WTC11 (cell line): ENCODE results near the gene GPR26. TPM values are rescaled to one million over a fixed set of nuclear protein-coding genes. Genes with fewer than 3 reads are reported as not detected.

Source experiments
- ATAC-seq: fragments of 200-7000 bp; cut with Tn5 transposase; 2 replicates; pipeline ENCODE4 v1.10.0; 2021; ENCODE audit warnings: mild to moderate bottlenecking, moderate library complexity
- CTCF ChIA-PET: fragments of 300-600 bp; sonication (Branson Sonifier 250); formaldehyde crosslinking; loops from one replicate; lab custom pipeline; 2021; ENCODE audit warnings: antibody characterized with exemption; lab: Charles Lee
- POLR2A ChIA-PET: fragments of 350-600 bp; sonication (Branson Sonifier 250); formaldehyde crosslinking; loops from one replicate; lab custom pipeline; 2021; ENCODE audit warnings: antibody characterized with exemption; lab: Charles Lee
- DNase-seq: peaks from one replicate; pipeline ENCODE4 v3.0.0; 2021; ENCODE audit warnings: low spot score
- H3K27ac Mint-ChIP-seq: 2 replicates; pipeline ENCODE4 v1.8.0; 2021; ENCODE audit warnings: mixed read lengths
- H3K27me3 Mint-ChIP-seq: 2 replicates; pipeline ENCODE4 v1.8.0; 2021; ENCODE audit warnings: low read depth, mild to moderate bottlenecking, moderate library complexity, mixed read lengths
- H3K36me3 Mint-ChIP-seq: 2 replicates; pipeline ENCODE4 v1.8.0; 2021; ENCODE audit warnings: mixed read lengths
- H3K4me1 Mint-ChIP-seq: 2 replicates; pipeline ENCODE4 v1.8.0; 2022; ENCODE audit warnings: mixed read lengths
- H3K4me3 Mint-ChIP-seq: 2 replicates; pipeline ENCODE4 v1.8.0; 2021; ENCODE audit warnings: mild to moderate bottlenecking, moderate library complexity, mixed read lengths
- H3K9me3 Mint-ChIP-seq: 2 replicates; pipeline ENCODE4 v1.8.0; 2021; ENCODE audit warnings: mixed read lengths
- EMX1 ChIP-seq: fragments of 250-450 bp; sonication (Bioruptor Pico); IDR thresholded peaks from 2 replicates; pipeline ENCODE4 v1.8.0; 2021; ENCODE audit warnings: mild to moderate bottlenecking
- ETV6 ChIP-seq: sonication (generic); formaldehyde crosslinking; IDR thresholded peaks from 2 replicates; pipeline ENCODE4 v1.8.1; 2022; ENCODE audit warnings: mild to moderate bottlenecking, missing genetic modification reagents
- IRF2 ChIP-seq: sonication (generic); formaldehyde crosslinking; IDR thresholded peaks from 2 replicates; pipeline ENCODE4 v1.8.0; 2022; ENCODE audit warnings: low read depth, missing genetic modification reagents, borderline replicate concordance
- JAZF1 ChIP-seq: fragments of 250-450 bp; sonication (Bioruptor Pico); IDR thresholded peaks from 2 replicates; pipeline ENCODE4 v1.9.0; 2021; ENCODE audit warnings: moderate library complexity, mild to moderate bottlenecking, inconsistent platforms
- MXD4 ChIP-seq: fragments of 250-450 bp; sonication (Bioruptor Pico); IDR thresholded peaks from 2 replicates; pipeline ENCODE4 v1.8.0; 2021; ENCODE audit warnings: mild to moderate bottlenecking, moderate library complexity, borderline replicate concordance
- MYBL2 ChIP-seq: sonication (generic); formaldehyde crosslinking; IDR thresholded peaks from 2 replicates; pipeline ENCODE4 v1.8.1; 2023; ENCODE audit warnings: mild to moderate bottlenecking, moderate library complexity, missing genetic modification reagents
- SMAD3 ChIP-seq: sonication (generic); formaldehyde crosslinking; IDR thresholded peaks from 2 replicates; pipeline ENCODE4 v1.8.0; 2022; ENCODE audit warnings: missing genetic modification reagents, mild to moderate bottlenecking, borderline replicate concordance
- TEAD1 ChIP-seq: sonication (generic); formaldehyde crosslinking; IDR thresholded peaks from 2 replicates; pipeline ENCODE4 v1.8.0; 2022; ENCODE audit warnings: mild to moderate bottlenecking, missing genetic modification reagents
- TP53 ChIP-seq: sonication (generic); formaldehyde crosslinking; IDR thresholded peaks from 2 replicates; pipeline ENCODE4 v1.8.1; 2023; ENCODE audit warnings: mild to moderate bottlenecking, missing genetic modification reagents
- ZNF219 ChIP-seq: sonication (generic); formaldehyde crosslinking; IDR thresholded peaks from 2 replicates; pipeline ENCODE4 v1.8.0; 2023; ENCODE audit warnings: missing genetic modification reagents, mild to moderate bottlenecking, borderline replicate concordance
- ZNF671 ChIP-seq: fragments of 250-450 bp; sonication (Bioruptor Pico); IDR thresholded peaks from 2 replicates; pipeline ENCODE4 v1.8.0; 2021; ENCODE audit warnings: mild to moderate bottlenecking
- total RNA-seq: library from RNA; stranded (reverse); gene quantifications from 3 replicates; pipeline ENCODE4 v1.2.3, GENCODE V29; 2021
- TF ChIP-seq, protein P1 (sequence below): sonication (generic); formaldehyde crosslinking; IDR thresholded peaks from 2 replicates; pipeline ENCODE4 v1.8.1; 2023; ENCODE audit warnings: mild to moderate bottlenecking, missing genetic modification reagents, moderate library complexity
- TF ChIP-seq, protein P2 (sequence below): sonication (generic); formaldehyde crosslinking; IDR thresholded peaks from 2 replicates; pipeline ENCODE4 v1.8.0; 2023; ENCODE audit warnings: mild to moderate bottlenecking, missing genetic modification reagents
- TF ChIP-seq, protein P3 (sequence below): fragments of 250-450 bp; sonication (Bioruptor Pico); IDR thresholded peaks from 2 replicates; pipeline ENCODE4 v1.9.0; 2021; ENCODE audit warnings: moderate library complexity, mild to moderate bottlenecking, inconsistent platforms, borderline replicate concordance
- TF ChIP-seq, protein P4 (sequence below): sonication (generic); formaldehyde crosslinking; IDR thresholded peaks from 2 replicates; pipeline ENCODE4 v1.8.1; 2022; ENCODE audit warnings: mild to moderate bottlenecking, missing genetic modification reagents, moderate library complexity, borderline replicate concordance
- TF ChIP-seq, protein P5 (sequence below): sonication (generic); formaldehyde crosslinking; IDR thresholded peaks from 2 replicates; pipeline ENCODE4 v1.8.0; 2022; ENCODE audit warnings: mild to moderate bottlenecking, missing genetic modification reagents
- TF ChIP-seq, protein P6 (sequence below): fragments of 250-450 bp; sonication (Bioruptor Pico); IDR thresholded peaks from 2 replicates; pipeline ENCODE4 v1.9.0; 2021; ENCODE audit warnings: mild to moderate bottlenecking
- TF ChIP-seq, protein P7 (sequence below): fragments of 250-450 bp; sonication (Bioruptor Pico); IDR thresholded peaks from 2 replicates; pipeline ENCODE4 v1.8.0; 2021; ENCODE audit warnings: mild to moderate bottlenecking
- TF ChIP-seq, protein P8 (sequence below): fragments of 250-450 bp; sonication (Bioruptor Pico); IDR thresholded peaks from 2 replicates; pipeline ENCODE4 v2.1.2; 2022; ENCODE audit warnings: mild to moderate bottlenecking, moderate library complexity

The GPR26 gene
- total RNA-seq, 1 experiment from 2014 or later: 0.07 TPM

DNA sequence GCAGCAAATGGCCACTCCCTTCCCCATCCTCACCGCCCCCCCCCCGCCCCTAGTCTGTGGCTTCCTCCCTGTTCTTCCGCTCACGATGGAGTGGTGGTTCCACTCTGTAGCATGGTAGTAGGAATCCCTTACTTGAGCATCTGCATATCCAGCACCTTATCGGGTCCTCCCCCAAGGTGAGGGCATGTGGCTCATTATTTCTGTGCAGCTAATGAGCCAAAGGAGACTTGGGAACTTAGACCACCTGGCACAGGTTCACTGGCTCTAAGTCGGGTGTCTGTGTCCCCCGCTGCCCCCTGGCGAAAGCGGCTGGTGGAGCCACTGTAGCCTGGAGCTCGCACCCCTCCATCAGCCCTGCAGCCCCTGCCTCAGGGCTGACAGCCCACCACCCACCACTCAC is 22.8 kb upstream of the GPR26 start (continued):
- TF ChIP-seq, protein P1, sequence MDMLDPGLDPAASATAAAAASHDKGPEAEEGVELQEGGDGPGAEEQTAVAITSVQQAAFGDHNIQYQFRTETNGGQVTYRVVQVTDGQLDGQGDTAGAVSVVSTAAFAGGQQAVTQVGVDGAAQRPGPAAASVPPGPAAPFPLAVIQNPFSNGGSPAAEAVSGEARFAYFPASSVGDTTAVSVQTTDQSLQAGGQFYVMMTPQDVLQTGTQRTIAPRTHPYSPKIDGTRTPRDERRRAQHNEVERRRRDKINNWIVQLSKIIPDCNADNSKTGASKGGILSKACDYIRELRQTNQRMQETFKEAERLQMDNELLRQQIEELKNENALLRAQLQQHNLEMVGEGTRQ (CRISPR knock-in tag): no peak
- no peak for TF ChIP-seq JAZF1 (CRISPR knock-in tag)
- TF ChIP-seq MXD4: no peak

DNA sequence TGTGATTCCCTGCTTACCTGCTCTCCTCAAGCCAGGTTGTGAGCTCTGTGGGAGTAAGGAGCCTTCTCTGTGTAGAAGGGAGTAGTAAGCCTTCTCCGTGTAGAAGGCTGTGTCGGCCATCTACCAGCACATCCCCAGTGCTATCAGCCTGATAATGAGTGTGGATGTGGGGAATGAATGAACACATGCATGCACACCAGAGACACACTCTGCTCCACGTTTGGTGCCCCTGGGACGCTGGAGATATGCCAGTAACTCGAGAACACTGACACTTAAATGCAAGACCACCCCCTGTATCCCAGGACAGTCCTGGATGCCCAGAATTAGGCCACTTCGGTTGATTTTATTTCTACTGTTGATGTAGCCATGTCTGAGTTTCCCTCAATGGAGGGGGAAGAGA is 21.1 kb upstream of the GPR26 start:
- H3K9me3 Mint-ChIP-seq: no peaks in the 10 kb centered on the region
- H3K36me3 Mint-ChIP-seq: no peaks in the 10 kb centered on the region
- no peak overlapping the region for H3K4me3 Mint-ChIP-seq
- POLR2A ChIA-PET: no interaction called here
- H3K27me3 Mint-ChIP-seq: no peaks in the 10 kb centered on the region; the same call in 1 of the 2 replicates
- ATAC-seq (no peak), DNase-seq (no peak)
- TF ChIP-seq, protein P2, sequence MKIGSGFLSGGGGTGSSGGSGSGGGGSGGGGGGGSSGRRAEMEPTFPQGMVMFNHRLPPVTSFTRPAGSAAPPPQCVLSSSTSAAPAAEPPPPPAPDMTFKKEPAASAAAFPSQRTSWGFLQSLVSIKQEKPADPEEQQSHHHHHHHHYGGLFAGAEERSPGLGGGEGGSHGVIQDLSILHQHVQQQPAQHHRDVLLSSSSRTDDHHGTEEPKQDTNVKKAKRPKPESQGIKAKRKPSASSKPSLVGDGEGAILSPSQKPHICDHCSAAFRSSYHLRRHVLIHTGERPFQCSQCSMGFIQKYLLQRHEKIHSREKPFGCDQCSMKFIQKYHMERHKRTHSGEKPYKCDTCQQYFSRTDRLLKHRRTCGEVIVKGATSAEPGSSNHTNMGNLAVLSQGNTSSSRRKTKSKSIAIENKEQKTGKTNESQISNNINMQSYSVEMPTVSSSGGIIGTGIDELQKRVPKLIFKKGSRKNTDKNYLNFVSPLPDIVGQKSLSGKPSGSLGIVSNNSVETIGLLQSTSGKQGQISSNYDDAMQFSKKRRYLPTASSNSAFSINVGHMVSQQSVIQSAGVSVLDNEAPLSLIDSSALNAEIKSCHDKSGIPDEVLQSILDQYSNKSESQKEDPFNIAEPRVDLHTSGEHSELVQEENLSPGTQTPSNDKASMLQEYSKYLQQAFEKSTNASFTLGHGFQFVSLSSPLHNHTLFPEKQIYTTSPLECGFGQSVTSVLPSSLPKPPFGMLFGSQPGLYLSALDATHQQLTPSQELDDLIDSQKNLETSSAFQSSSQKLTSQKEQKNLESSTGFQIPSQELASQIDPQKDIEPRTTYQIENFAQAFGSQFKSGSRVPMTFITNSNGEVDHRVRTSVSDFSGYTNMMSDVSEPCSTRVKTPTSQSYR (CRISPR knock-in tag): no peak
- TF ChIP-seq, protein P3, sequence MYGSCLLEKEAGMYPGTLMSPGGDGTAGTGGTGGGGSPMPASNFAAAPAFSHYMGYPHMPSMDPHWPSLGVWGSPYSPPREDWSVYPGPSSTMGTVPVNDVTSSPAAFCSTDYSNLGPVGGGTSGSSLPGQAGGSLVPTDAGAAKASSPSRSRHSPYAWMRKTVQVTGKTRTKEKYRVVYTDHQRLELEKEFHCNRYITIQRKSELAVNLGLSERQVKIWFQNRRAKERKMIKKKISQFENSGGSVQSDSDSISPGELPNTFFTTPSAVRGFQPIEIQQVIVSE (CRISPR knock-in tag): no peak
- TF ChIP-seq, protein P4, sequence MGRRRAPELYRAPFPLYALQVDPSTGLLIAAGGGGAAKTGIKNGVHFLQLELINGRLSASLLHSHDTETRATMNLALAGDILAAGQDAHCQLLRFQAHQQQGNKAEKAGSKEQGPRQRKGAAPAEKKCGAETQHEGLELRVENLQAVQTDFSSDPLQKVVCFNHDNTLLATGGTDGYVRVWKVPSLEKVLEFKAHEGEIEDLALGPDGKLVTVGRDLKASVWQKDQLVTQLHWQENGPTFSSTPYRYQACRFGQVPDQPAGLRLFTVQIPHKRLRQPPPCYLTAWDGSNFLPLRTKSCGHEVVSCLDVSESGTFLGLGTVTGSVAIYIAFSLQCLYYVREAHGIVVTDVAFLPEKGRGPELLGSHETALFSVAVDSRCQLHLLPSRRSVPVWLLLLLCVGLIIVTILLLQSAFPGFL (CRISPR knock-in tag): no peak
- no peak for TF ChIP-seq TP53 (CRISPR knock-in tag)
- TF ChIP-seq, protein P5, sequence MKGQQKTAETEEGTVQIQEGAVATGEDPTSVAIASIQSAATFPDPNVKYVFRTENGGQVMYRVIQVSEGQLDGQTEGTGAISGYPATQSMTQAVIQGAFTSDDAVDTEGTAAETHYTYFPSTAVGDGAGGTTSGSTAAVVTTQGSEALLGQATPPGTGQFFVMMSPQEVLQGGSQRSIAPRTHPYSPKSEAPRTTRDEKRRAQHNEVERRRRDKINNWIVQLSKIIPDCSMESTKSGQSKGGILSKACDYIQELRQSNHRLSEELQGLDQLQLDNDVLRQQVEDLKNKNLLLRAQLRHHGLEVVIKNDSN (CRISPR knock-in tag): no peak
- TF ChIP-seq, protein P6, sequence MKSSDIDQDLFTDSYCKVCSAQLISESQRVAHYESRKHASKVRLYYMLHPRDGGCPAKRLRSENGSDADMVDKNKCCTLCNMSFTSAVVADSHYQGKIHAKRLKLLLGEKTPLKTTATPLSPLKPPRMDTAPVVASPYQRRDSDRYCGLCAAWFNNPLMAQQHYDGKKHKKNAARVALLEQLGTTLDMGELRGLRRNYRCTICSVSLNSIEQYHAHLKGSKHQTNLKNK (CRISPR knock-in tag): no peak
- TF ChIP-seq, protein P7, sequence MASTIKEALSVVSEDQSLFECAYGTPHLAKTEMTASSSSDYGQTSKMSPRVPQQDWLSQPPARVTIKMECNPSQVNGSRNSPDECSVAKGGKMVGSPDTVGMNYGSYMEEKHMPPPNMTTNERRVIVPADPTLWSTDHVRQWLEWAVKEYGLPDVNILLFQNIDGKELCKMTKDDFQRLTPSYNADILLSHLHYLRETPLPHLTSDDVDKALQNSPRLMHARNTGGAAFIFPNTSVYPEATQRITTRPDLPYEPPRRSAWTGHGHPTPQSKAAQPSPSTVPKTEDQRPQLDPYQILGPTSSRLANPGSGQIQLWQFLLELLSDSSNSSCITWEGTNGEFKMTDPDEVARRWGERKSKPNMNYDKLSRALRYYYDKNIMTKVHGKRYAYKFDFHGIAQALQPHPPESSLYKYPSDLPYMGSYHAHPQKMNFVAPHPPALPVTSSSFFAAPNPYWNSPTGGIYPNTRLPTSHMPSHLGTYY (CRISPR knock-in tag): no peak
- TF ChIP-seq IRF2 (CRISPR knock-in tag): no peak
- TF ChIP-seq ZNF219 (CRISPR knock-in tag): no peak
- no peak for TF ChIP-seq TEAD1 (CRISPR knock-in tag)
- TF ChIP-seq, protein P8, sequence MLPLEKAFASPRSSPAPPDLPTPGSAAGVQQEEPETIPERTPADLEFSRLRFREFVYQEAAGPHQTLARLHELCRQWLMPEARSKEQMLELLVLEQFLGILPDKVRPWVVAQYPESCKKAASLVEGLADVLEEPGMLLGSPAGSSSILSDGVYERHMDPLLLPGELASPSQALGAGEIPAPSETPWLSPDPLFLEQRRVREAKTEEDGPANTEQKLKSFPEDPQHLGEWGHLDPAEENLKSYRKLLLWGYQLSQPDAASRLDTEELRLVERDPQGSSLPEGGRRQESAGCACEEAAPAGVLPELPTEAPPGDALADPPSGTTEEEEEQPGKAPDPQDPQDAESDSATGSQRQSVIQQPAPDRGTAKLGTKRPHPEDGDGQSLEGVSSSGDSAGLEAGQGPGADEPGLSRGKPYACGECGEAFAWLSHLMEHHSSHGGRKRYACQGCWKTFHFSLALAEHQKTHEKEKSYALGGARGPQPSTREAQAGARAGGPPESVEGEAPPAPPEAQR (CRISPR knock-in tag): no peak
- no peak for TF ChIP-seq ZNF671 (CRISPR knock-in tag)
- no peak for TF ChIP-seq SMAD3 (CRISPR knock-in tag)
- TF ChIP-seq MYBL2 (CRISPR knock-in tag): no peak
- TF ChIP-seq ETV6: no peak
- TF ChIP-seq EMX1 (CRISPR knock-in tag): no peak
- CTCF ChIA-PET: interaction anchor here (1.1 to 3.7 kb wide), 2 partner anchors 37 to 60 kb away, joined by 3 to 46 read pairs; no protein-coding TSS in a partner anchor
- H3K4me1 Mint-ChIP-seq: peaks cover 34% of the 10 kb centered on the region
- no peak overlapping the region for H3K27ac Mint-ChIP-seq
